ENCODE results near the gene IL34. TPM values are rescaled to one million over a fixed set of nuclear protein-coding genes. Genes with fewer than 3 reads are reported as not detected.

Gene IL34
- polyA plus RNA-seq, 2 of the 4 experiments (the other 2 are of a cell fraction) = 0.25 to 0.40 TPM

GRCh38 chr16:70700101-70701020, 54.0 kb downstream of the IL34 start:
- Histone ChIP-seq H3K4me2 (no peak overlapping the region; the same call in 2 of the 3 replicates), H3K4me3 (no peak overlapping the region), H3K9me3 (no peaks in the 10 kb centered on the region), H3K4me1 (peaks cover 69% of the 10 kb centered on the region), H3K27ac (peak overlapping the region; percentile 44 to 92; a peak in 4 of 6 replicates)
- ChIA-PET CTCF (interaction anchor here (1.1 to 1.7 kb wide), 4 partner anchors 15 to 71 kb away, joined by 3 to 5 read pairs (median 3); no protein-coding TSS in a partner anchor), POLR2A (no interaction called here)
- 93% methylated on average over 25 of the region's 30 CpGs for WGBS (ENCODE audit: missing lambda C conversion rate)
- TF ChIP-seq E2F6 (IDR thresholded peaks at IDR 0.05; ENCODE audit: borderline replicate concordance, low read depth) (no peak), CEBPB (IDR thresholded peaks at IDR 0.05) (no peak)
- DNase-seq (ENCODE audit: low read depth in 1 of 2, low spot score in 1 of 2) = no peak
- FAIRE-seq = no peak
- no peak for ATAC-seq

- peaks cover 68% of the 10 kb centered on the region for H3K4me1 ChIP-seq
- 76% methylated on average over 3 of the region's 3 CpGs for WGBS (ENCODE audit: missing lambda C conversion rate)
- no peak for DNase-seq (ENCODE audit: low read depth in 1 of 2, low spot score in 1 of 2)
- no peak for TF ChIP-seq RNF2 (IDR thresholded peaks at IDR 0.05; ENCODE audit: borderline replicate concordance, low read depth)
- TF ChIP-seq REST (IDR thresholded peaks at IDR 0.05) = no peak
- TF ChIP-seq CHD4 (IDR thresholded peaks at IDR 0.05; ENCODE audit: borderline replicate concordance) = no peak
- TF ChIP-seq NPAS2 (CRISPR knock-in tag; IDR thresholded peaks at IDR 0.05; ENCODE audit: borderline replicate concordance) = no peak
- no peak for TF ChIP-seq FOXS1 (CRISPR knock-in tag; IDR thresholded peaks at IDR 0.05)
- no peak for TF ChIP-seq USF2 (IDR thresholded peaks at IDR 0.05)
- TF ChIP-seq KDM5A (IDR thresholded peaks at IDR 0.05) = no peak
- TF ChIP-seq POLR2A (IDR thresholded peaks at IDR 0.05; ENCODE audit: low read length) = no peak
- no peak for TF ChIP-seq EHF (CRISPR knock-in tag; IDR thresholded peaks at IDR 0.05)
- no peak for TF ChIP-seq RCOR1 (IDR thresholded peaks at IDR 0.05; ENCODE audit: low read depth, low read length)
- TF ChIP-seq ZSCAN20 (CRISPR knock-in tag; IDR thresholded peaks at IDR 0.05) = no peak
- peak overlapping the region; percentile 44 to 92; a peak in 4 of 6 replicates for H3K27ac ChIP-seq
- FAIRE-seq = no peak
- ChIA-PET CTCF (interaction anchor here (1.1 to 1.7 kb wide), 4 partner anchors 14 to 70 kb away, joined by 3 to 5 read pairs (median 3); no protein-coding TSS in a partner anchor), POLR2A (no interaction called here)
- no peak overlapping the region for H3K4me3 ChIP-seq
- 0 out of 6 replicates have a peak, but pooled peaks of 1 of the 2 experiments have one; percentile 3 for ATAC-seq
- H3K4me2 ChIP-seq = no peak overlapping the region; the same call in 2 of the 3 replicates
- H3K9me3 ChIP-seq = no peaks in the 10 kb centered on the region
These were observed 54.7 kb downstream of the IL34 start for GRCh38 chr16:70701036-70701435.

- peak overlapping the region in 1 of 2 experiments; percentile 92; a peak in 4 of 6 replicates for H3K27ac ChIP-seq
- DNase-seq (ENCODE audit: low read depth in 1 of 2, low spot score in 1 of 2) (no peak), FAIRE-seq (no peak), ATAC-seq (no peak)
- H3K4me3 ChIP-seq = no peak overlapping the region
- CTCF ChIA-PET = no interaction called here
- TF ChIP-seq NR3C1 (IDR thresholded peaks at IDR 0.05) (no peak), REST (IDR thresholded peaks at IDR 0.05) (no peak), CTCF (IDR thresholded peaks at IDR 0.05) (no peak), HOXB5 (CRISPR knock-in tag; IDR thresholded peaks at IDR 0.05) (no peak), CEBPB (IDR thresholded peaks at IDR 0.05) (no peak)
- no peak overlapping the region for H3K4me2 ChIP-seq
- WGBS (ENCODE audit: missing lambda C conversion rate) = 91% methylated on average over 9 of the region's 9 CpGs
- H3K4me1 ChIP-seq = peaks cover 68% of the 10 kb centered on the region
- POLR2A ChIA-PET = no interaction called here
- H3K9me3 ChIP-seq = no peaks in the 10 kb centered on the region
These were observed 55.2 kb downstream of the IL34 start for GRCh38 chr16:70701596-70701995.
